Endometrial microvascular endothelial cells (primary cell): ENCODE data around the gene MICALL1. TPM values are rescaled to one million over a fixed set of nuclear protein-coding genes. Genes with fewer than 3 reads are reported as not detected.

Experiments used
- in situ Hi-C: cut with HindIII; loops from 2 replicates; pipeline ENCODE4 v1.10.0; 2017; ENCODE audit warnings: low sequenced_read_pairs, low pct_unique_long_range_greater_than_20kb; ENCODE audit errors: inconsistent ontology term
- total RNA-seq: library from RNA; depleted of rRNA; stranded (reverse); fragments of >200 nt; gene quantifications from one replicate; pipeline ENCODE4 v1.2.3, GENCODE V29; 2015; ENCODE audit errors: inconsistent ontology term

MICALL1 gene
- total RNA-seq, result 63.0 TPM

DNA sequence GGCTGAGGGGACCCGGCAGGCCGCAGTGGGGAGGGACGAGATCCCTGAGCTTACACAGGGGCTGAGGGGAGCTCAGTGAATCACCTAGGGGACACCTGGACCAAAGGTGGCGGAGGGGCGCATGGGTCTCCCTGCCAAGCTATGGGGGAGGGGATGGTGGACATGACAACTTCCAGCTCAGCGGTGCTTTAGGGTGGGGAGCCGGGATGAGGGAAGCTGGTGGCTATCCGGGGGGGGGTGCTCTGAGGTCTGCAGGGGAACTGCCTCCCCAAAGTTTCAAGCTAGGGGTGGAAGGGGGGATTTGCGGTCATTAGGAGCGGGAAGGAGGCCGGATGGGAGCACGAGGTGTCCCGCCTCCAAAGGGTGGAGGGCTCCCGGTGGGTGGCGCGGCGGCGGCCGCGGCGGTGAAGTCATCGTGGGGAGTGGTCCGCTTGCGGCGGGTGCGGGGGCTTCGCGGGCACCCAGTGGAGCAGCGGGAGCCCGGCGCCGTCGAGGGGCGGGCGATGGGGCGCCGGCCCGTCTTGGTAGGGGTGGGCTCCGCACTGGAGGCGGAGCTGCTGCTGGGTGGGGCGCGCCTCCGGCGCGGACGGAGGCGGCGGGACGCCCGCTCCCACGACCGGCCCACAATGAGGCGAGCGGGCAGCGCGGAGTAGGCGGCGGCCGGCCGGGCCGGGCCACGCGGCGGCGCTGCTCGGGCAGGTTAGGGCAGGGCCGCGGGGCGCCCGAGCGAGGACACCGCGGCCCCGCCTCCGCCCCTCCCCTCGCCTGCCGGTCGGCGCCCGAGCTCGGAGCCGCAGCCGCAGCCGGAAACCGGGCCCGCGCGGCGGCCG is at the start of gene MICALL1:
Gene MICALL1 (plus strand): TSS at position 764 of the 830 bp plus-strand sequence. CDS start 126 bp downstream, outside the sequence.
- in situ Hi-C loops, result no loop called here

DNA sequence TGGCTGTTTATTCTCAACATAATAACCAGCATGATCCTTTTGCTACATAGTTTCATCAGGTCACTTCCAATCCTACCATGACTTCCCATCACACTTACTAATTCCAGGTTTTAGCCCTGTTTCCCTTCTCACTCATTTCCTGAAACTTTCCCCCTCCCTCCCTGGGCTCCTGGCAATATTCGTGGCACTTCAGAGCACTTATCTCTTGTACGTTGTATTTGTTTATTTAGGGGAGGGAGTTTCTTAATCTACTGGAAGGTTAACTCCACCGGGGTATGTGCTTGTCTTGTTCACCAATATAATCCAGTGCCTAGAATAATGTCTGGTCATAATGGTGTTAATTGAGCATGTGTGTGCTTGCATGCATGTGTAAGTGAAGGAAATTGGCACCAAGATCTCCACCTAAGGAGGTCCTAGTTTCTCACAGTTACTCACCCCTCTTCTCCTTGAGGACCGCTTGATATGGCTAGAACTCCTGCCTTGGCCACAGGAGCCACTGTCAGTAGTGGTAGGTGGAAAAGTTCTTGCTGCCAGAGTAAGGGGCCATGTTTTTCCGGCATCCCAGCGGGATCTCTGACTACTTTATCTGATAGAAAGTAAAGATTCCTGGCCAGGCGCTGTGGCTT is 45.2 kb upstream of the MICALL1 start:
- in situ Hi-C loops, result no loop called here

- in situ Hi-C loops, result no loop called here
Measured at GRCh38 chr22:37862570-37863325, 43.3 kb upstream of the MICALL1 start.

DNA sequence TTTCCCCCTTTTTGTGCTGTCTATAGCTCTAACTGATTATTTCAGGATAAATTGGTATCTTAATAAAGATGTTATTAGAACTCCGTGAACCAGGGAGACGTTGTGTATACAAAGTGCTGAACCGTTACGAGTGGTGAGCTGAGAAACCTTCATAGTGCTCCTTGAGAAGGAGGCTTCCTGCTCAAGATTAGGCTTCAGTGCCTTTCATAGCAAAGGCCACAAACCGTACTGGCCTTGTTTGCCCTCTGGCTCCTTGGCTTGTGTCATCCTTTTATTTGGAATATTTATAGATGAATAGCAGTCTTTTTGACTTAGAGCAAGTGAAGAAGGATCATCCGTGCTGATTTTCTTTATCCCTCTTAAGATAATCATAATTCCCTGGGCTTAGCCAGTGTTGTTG is 40.6 kb upstream of the MICALL1 start:
- in situ Hi-C loops, result no loop called here

DNA sequence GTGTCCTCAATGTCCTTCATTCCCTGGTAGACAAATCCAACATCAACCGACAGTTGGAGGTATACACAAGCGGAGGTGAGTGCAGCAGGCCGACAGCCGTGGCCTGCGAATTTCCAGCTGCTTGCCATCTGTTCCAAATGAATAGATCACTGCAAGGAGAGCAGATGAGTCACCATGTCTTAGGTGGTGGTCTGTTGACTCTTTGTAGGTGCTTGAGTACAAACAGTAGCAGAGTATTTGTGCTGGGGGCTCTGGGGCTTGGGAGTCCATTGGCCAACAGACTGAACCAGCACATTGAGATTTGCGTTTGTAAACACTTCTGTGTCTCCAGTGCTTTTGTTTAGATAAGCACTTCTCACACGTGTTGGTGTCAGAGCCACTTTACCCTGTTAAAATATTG is 35.8 kb upstream of the MICALL1 start:
- in situ Hi-C loops, result no loop called here

DNA sequence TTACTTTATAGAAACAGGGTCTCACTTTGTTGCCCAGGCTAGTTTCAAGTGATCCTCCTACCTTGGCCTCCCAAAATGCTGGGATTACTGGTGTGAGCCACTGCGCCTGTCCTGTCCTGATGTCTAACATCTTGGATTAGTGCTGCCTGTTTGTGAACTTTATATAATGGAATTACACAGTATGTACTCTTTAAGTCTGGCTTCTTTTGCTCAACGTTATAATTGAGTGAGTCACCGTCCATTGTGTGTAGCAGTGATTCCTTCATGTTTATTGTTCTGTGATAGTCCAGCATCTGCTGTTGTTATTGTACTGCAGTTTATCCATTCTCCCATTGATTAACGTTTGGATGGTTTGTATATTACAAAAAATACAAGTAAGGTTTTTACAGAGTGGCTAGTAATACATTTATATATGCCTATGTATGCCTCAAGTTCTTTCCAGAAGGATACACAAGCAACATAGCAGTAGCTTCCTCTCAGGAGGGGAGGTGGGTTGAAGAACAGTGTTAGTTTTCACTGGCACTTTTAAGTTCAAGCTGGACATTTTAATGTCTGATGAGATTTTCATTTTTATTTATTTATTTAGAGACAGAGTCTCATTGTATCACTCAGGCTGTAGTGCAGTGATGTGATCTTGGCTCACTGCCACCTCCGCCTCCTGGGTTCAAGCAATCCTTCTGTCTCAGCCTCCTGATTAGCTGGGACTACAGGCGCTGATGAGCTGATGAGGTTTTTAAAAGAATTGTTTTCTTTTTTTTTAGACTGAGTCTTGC is 25.2 kb upstream of the MICALL1 start:
- in situ Hi-C loops, result no loop called here

- in situ Hi-C loops, result no loop called here
Measured at GRCh38 chr22:37884420-37884819, 21.7 kb upstream of the MICALL1 start.

- in situ Hi-C loops, result no loop called here
Measured at GRCh38 chr22:37887584-37888378, 18.3 kb upstream of the MICALL1 start.

GRCh38 chr22:37891926-37892325 is 14.2 kb upstream of the MICALL1 start:
- in situ Hi-C loops, result no loop called here

GRCh38 chr22:37892566-37893335 is 13.3 kb upstream of the MICALL1 start:
- in situ Hi-C loops, result no loop called here

GRCh38 chr22:37893583-37893983 is 12.5 kb upstream of the MICALL1 start:
- in situ Hi-C loops, result no loop called here

DNA sequence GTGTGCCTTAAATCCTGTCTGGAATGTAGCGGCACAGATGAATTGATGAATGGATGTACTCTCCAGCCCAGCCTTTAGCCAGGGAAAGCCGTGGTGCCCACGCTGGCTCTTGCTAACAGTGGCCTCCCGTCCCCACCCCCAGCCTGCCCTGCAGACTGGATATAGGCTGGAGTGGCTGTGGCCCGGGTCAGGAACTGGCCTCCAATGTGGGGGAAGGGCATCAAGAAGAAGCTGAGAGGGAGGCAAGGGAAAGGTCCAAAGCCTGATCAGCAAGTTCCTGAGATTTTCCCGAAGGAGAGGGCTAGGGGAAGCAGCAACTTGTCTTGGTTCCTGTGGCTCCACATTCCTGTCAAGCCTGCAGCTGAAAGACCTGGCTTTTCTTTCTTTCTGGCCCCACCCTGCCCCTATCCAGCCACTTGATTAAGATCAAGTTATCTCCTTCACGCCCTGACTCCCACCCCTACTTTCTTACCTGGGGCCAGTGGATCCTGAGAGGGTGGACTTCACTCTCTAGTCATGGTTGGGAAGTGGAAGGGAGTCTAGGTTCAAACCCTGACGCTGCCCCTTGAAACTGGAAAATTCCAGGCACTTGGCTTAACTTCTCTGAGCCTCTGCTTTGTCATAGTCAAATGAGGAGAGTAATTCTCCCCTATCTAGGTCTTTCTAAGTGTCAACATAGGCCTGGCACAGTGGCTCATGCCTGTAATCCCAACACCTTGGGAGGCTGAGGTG is 11.0 kb upstream of the MICALL1 start:
- in situ Hi-C loops, result no loop called here

GRCh38 chr22:37896181-37896592 is 9.9 kb upstream of the MICALL1 start:
- in situ Hi-C loops, result no loop called here

GRCh38 chr22:37896939-37897338 is 9.2 kb upstream of the MICALL1 start:
- in situ Hi-C loops, result no loop called here

GRCh38 chr22:37897807-37898206 is 8.3 kb upstream of the MICALL1 start:
- in situ Hi-C loops, result no loop called here

- in situ Hi-C loops, result no loop called here
Measured at GRCh38 chr22:37898441-37899181, 7.5 kb upstream of the MICALL1 start.
